Measurements from ENCODE around the gene IDUA.

The IDUA gene

DNA sequence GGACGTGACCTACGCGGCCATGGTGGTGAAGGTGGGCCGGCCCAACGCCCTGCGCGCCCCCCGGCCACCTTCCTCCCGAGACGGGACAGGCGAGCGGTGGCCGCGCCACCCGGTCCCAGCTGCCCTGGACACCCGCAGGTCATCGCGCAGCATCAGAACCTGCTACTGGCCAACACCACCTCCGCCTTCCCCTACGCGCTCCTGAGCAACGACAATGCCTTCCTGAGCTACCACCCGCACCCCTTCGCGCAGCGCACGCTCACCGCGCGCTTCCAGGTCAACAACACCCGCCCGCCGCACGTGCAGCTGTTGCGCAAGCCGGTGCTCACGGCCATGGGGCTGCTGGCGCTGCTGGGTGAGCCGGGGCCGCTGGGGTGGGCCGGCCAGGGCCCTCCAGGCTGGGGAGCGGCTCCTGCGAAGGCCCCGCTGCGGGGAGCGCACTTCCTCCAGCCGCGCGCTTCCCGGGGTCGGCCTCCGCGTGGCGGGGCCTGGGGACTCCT, 15.3 kb downstream of the IDUA start:
- DNase-seq (ENCODE audit: insufficient read length, low spot score) (no peak), FAIRE-seq (no peak)

DNA sequence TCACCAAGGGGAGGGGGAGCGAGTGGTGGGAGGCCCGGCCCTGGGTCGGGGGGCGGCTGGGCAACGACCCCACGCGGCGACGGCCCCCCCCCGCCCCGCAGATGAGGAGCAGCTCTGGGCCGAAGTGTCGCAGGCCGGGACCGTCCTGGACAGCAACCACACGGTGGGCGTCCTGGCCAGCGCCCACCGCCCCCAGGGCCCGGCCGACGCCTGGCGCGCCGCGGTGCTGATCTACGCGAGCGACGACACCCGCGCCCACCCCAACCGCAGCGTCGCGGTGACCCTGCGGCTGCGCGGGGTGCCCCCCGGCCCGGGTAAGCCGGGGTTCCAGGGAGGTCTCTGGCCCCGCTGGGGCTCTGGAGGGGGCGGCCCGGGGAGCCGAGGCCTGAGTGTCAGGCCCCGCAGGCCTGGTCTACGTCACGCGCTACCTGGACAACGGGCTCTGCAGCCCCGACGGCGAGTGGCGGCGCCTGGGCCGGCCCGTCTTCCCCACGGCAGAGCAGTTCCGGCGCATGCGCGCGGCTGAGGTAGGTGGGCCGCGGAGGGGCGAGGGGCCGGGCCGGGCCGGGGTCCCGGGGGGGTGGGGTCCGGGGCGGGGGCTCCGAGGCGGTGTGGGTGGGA, 15.9 kb downstream of the IDUA start:
- FAIRE-seq, result no peak
- TF ChIP-seq, protein P1, sequence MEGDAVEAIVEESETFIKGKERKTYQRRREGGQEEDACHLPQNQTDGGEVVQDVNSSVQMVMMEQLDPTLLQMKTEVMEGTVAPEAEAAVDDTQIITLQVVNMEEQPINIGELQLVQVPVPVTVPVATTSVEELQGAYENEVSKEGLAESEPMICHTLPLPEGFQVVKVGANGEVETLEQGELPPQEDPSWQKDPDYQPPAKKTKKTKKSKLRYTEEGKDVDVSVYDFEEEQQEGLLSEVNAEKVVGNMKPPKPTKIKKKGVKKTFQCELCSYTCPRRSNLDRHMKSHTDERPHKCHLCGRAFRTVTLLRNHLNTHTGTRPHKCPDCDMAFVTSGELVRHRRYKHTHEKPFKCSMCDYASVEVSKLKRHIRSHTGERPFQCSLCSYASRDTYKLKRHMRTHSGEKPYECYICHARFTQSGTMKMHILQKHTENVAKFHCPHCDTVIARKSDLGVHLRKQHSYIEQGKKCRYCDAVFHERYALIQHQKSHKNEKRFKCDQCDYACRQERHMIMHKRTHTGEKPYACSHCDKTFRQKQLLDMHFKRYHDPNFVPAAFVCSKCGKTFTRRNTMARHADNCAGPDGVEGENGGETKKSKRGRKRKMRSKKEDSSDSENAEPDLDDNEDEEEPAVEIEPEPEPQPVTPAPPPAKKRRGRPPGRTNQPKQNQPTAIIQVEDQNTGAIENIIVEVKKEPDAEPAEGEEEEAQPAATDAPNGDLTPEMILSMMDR (IDR thresholded peaks at IDR 0.05; ENCODE audit: insufficient read depth, missing control alignments), result no peak
- no peak for DNase-seq (ENCODE audit: insufficient read length, low spot score)

More for the DNA sequence above, 15.3 kb downstream of the IDUA start:
- TF ChIP-seq, protein P1 (IDR thresholded peaks at IDR 0.05; ENCODE audit: insufficient read depth, missing control alignments), result no peak

DNA sequence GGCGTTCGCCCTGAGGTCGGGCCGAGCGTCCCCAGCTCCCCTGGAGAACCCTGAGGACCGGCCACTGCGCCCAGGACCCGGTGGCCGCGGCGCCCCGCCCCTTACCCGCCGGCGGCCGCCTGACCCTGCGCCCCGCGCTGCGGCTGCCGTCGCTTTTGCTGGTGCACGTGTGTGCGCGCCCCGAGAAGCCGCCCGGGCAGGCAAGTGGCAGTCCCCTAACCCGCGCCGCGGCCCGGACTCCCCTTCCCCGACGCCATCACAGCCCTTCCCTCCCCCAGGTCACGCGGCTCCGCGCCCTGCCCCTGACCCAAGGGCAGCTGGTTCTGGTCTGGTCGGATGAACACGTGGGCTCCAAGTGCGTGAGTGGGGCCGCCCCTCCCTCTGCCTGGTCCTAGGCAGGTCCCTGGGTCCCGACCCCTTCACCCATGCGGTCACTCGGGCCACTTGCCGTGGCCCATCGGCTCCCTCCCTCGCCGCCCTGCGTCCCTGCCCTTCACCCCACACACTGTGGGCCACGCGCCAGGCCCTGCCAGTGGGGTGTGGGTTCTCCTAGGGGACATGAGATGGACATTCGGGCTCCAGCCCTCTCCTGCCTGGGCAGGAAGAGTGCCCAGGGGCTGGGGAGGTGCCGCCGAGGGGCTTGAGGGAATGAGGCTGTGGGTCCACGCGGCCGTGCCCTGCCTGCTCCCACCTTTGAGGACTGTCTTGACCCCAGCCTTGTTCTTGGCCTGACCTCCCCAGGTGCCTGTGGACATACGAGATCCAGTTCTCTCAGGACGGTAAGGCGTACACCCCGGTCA, 16.6 kb downstream of the IDUA start:
- TF ChIP-seq, protein P1 (IDR thresholded peaks at IDR 0.05; ENCODE audit: insufficient read depth, missing control alignments), result no peak
- FAIRE-seq (no peak), DNase-seq (ENCODE audit: insufficient read length, low spot score) (no peak)

DNA sequence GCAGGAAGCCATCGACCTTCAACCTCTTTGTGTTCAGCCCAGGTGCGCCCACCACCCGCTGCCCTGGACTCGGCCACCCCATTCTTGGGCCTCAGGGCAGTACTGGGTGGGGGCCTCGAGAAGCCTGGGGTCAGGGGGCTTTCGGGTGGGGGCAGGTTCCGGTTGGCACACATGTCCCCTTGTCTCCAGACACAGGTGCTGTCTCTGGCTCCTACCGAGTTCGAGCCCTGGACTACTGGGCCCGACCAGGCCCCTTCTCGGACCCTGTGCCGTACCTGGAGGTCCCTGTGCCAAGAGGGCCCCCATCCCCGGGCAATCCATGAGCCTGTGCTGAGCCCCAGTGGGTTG, 17.2 kb downstream of the IDUA start:
- FAIRE-seq (no peak), DNase-seq (ENCODE audit: insufficient read length, low spot score) (no peak)
- TF ChIP-seq, protein P1 (IDR thresholded peaks at IDR 0.05; ENCODE audit: insufficient read depth, missing control alignments), result no peak

DNA sequence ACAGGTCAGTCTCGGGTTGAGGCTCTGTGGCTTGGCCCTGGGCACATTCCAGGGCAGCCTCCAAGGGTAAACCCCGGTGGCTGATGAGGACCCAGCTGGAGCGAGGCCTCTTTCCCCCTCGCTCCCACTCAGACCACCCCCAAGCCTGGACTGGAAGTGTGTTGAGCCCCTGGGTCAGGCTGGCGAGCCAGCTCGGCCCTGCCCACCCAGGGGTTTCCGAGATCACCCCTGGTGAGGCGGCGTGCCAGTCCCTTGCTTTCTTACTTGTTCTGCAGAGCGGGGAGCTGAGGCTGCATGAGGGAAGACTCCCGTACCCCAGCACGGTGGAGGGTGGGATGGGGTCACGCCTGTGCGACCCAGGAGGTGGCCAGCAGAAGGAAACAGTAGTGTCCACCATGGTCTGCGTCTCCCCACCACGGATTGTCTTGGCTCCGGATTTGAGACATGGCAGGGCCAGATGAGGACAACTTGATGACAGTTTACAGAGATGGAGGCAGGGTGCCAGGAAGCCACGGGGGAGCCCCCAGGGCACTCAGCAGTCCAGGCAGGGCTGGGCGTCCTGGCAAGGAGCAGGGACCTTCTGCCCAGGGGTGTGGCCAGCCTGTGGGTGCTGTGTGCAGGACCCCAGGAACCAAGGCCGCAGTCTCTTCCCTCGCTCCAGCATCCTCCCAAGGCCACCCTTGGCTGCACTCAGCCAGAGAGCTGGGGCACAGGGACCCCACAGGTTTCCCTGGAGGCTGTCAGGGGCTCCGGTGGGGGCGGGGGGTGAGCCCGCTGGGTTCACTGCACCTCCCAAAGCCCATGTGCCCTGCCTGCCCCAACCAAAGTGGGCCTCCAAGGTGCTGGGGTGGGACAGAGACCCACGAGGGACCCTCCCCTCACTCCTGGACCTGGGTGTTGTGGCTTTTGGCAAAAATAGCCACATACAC, 18.0 kb downstream of the IDUA start:
- no peak for DNase-seq (ENCODE audit: insufficient read length, low spot score)
- TF ChIP-seq, protein P1 (IDR thresholded peaks at IDR 0.05; ENCODE audit: insufficient read depth, missing control alignments), result no peak
- no peak for FAIRE-seq

DNA sequence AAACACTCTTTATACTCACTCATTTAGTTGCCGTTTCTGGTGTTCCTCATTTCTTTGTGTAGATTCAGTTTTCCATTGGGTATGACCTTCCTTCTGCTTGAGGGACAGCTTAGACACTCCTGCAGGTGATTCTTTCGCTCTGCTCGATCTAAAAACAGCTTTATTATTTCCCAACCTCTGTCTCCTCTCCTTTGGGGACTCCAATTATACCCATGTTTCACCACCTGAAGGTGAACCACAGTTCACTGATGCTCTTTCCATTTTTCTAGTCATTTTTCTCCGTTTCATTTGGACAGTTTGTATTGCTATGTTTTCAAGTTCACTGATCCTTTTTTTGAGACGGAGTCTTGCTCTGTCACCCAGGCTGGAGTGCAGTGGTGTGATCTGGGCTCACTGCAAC, 20.0 kb downstream of the IDUA start:
- DNase-seq (ENCODE audit: insufficient read length, low spot score) (no peak), FAIRE-seq (no peak)
- TF ChIP-seq, protein P1 (IDR thresholded peaks at IDR 0.05; ENCODE audit: insufficient read depth, missing control alignments), result no peak

Measured in D721Med (cell line).